Keratinocyte (primary cell): ENCODE measurements around the gene SASH1. TPM values are rescaled to one million over a fixed set of nuclear protein-coding genes. Genes with fewer than 3 reads are reported as not detected.

Source experiments
- DNase-seq: peaks from one replicate; pipeline ENCODE4 v3.0.0-alpha.2; 2011; ENCODE audit warnings: low read depth, missing footprints, low spot score
- FAIRE-seq: peaks from 2 replicates; lab custom pipeline; 2011; peaks lifted over from hg19 to GRCh38; lab: Jason Lieb, UNC
- H2AFZ ChIP-seq: 2 replicates; pipeline ENCODE4 v1.6.0; 2012; ENCODE audit warnings: low read length, control low read depth, inconsistent platforms; ENCODE audit not compliant: control insufficient read depth
- H3K27ac ChIP-seq: 2 replicates; pipeline ENCODE4 v1.5.1; 2011; ENCODE audit warnings: low read length; ENCODE audit not compliant: control insufficient read depth, insufficient read depth
- H3K27me3 ChIP-seq: 3 replicates; pipeline ENCODE4 v1.6.0; 2011; ENCODE audit warnings: low read length; ENCODE audit not compliant: control insufficient read depth, insufficient read depth; ENCODE audit errors: extremely low read depth
- H3K36me3 ChIP-seq, 2 experiments: 2 replicates in 1 of 2; 3 replicates in 1 of 2; pipeline ENCODE4 v1.5.1; 2011; ENCODE audit warnings: low read length in 2 of 2, mild to moderate bottlenecking in 1 of 2; ENCODE audit not compliant: control insufficient read depth in 2 of 2, insufficient read depth in 2 of 2; ENCODE audit errors: extremely low read depth in 1 of 2
- H3K4me1 ChIP-seq: 3 replicates; pipeline ENCODE4 v1.5.1; 2011; ENCODE audit warnings: low read length; ENCODE audit not compliant: control insufficient read depth, insufficient read depth; ENCODE audit errors: extremely low read depth
- H3K4me2 ChIP-seq: 3 replicates; pipeline ENCODE4 v1.6.0; 2011; ENCODE audit warnings: low read depth, low read length; ENCODE audit not compliant: control insufficient read depth, insufficient read depth; ENCODE audit errors: extremely low read depth
- H3K4me3 ChIP-seq, 3 experiments: fragments of 200-600 bp in 1 of 3; sonication (generic) in 1 of 3; 2 replicates in 2 of 3; 3 replicates in 1 of 3; pipeline ENCODE4 v1.5.1; 2011 to 2016; ENCODE audit warnings: low read length in 3 of 3, mild to moderate bottlenecking in 3 of 3, control low read depth in 2 of 3, inconsistent platforms in 1 of 3, low read depth in 1 of 3, mixed read lengths in 1 of 3, mixed run types in 1 of 3, moderate library complexity in 1 of 3; ENCODE audit not compliant: control insufficient read depth in 2 of 3, insufficient read depth in 2 of 3; ENCODE audit errors: extremely low read depth in 1 of 3
- H3K79me2 ChIP-seq: 2 replicates; pipeline ENCODE4 v1.6.0; 2012; ENCODE audit warnings: low read length; ENCODE audit not compliant: control insufficient read depth, insufficient read depth
- H3K9ac ChIP-seq: 3 replicates; pipeline ENCODE4 v1.6.0; 2011; ENCODE audit warnings: low read length; ENCODE audit not compliant: control insufficient read depth, insufficient read depth; ENCODE audit errors: extremely low read depth
- H3K9me1 ChIP-seq: 3 replicates; pipeline ENCODE4 v1.6.0; 2011; ENCODE audit warnings: low read length; ENCODE audit not compliant: control insufficient read depth, insufficient read depth; ENCODE audit errors: extremely low read depth
- H3K9me3 ChIP-seq: 2 replicates; pipeline ENCODE4 v1.5.1; 2012; ENCODE audit warnings: low read depth, low read length; ENCODE audit not compliant: control insufficient read depth
- H4K20me1 ChIP-seq: 3 replicates; pipeline ENCODE4 v1.6.0; 2011; ENCODE audit warnings: low read length; ENCODE audit not compliant: control insufficient read depth, insufficient read depth; ENCODE audit errors: extremely low read depth
- EZH2 ChIP-seq: IDR thresholded peaks from one replicate; pipeline ENCODE4 v1.6.1; 2012; ENCODE audit warnings: inconsistent platforms, mild to moderate bottlenecking, low read length, moderate library complexity
- dilution Hi-C: fragments of 300-500 bp; cut with MboI; formaldehyde crosslinking; loops from one replicate; pipeline ENCODE4 v1.7.0; 2020; ENCODE audit warnings: low sequenced_read_pairs; ENCODE audit not compliant: extremely low pct_ligation_motif_present
- polyA plus RNA-seq, 5 experiments: library from polyadenylated mRNA; depleted of rRNA in 3 of 5; stranded (reverse) in 3 of 5; stranded (forward) in 1 of 5; unstranded in 1 of 5; fragments of >200 nt; gene quantifications; 1 replicate in 1 of 5; 2 replicates in 3 of 5; 3 replicates in 1 of 5; pipeline versions ENCODE4 v1.2.1 to v1.2.3, GENCODE V29; 2011 to 2012; ENCODE audit warnings: missing spikeins in 2 of 5, low read depth in 1 of 5, low replicate concordance in 1 of 5
- TF ChIP-seq, protein P1 (sequence below), 3 experiments: IDR thresholded peaks in 1 of 3; conservative IDR thresholded peaks in 1 of 3; optimal IDR thresholded peaks in 1 of 3; 2 replicates in 2 of 3; 3 replicates in 1 of 3; pipeline versions ENCODE3 to v1.5.1; 2011; ENCODE audit warnings: low read length in 3 of 3, mild to moderate bottlenecking in 3 of 3, moderate library complexity in 2 of 3, control low read depth in 1 of 3, inconsistent platforms in 1 of 3; ENCODE audit not compliant: insufficient read depth in 2 of 3; ENCODE audit errors: extremely low read depth in 1 of 3

SASH1 gene
- polyA plus RNA-seq, 1 donor (not counting 4 experiments of a cell fraction or from before 2014, with no cell fraction given): 4.4 TPM

DNA sequence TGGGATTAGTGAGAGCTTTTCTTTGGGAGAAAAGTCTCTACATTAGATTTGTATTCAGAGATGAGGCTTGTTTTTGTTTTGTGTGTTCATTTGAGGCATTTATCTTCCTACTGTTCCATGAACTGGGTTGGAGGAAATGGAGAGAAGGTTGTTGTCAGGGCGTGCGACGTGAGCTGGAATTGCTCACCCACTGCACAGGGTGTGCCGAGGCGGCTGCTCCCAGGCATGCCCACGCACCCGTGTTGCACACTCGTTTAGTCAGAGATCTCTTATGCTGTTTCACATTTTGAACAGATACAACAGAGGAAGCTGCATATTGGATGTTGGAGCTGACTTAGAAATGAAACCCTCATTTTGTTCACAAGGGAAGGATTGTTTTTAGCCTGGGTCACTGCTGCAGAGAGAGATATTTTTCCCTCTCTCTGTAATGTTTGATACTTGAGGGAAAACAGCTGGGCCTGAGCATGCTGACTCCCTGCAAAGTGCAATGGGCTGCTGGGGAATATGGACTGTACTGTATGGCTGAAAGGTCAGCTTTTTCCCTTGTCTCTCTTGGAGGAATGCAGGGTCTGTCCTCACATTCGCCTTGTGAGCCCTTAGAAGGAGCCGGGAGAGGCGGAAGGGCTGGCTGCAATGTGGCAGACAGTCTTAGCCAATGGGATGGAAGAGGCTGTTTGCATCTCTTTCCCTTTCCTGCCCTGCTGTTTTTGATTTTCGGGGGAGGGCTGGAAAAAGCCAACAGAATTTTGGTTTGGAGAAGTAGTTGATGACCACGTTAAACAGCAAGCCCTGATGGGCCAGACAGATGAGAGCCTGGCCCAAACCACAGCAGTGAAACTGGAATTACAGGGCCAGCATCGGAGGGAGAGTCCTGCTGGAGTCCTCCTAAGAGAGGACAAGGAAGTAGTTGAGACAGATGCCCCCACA is 170.8 kb downstream of the SASH1 start:
- H2AFZ ChIP-seq: no peak overlapping the region
- H3K36me3 ChIP-seq: no peaks in the 10 kb centered on the region
- H3K9me1 ChIP-seq: no peaks in the 10 kb centered on the region
- peaks cover 25% of the 10 kb centered on the region for H3K4me1 ChIP-seq
- H3K27ac ChIP-seq: no peak overlapping the region
- dilution Hi-C loops: no loop called here
- H3K4me2 ChIP-seq: no peak overlapping the region
- FAIRE-seq: no peak
- H3K4me3 ChIP-seq: no peak overlapping the region
- no peak overlapping the region for H3K9ac ChIP-seq
- no peaks in the 10 kb centered on the region for H3K79me2 ChIP-seq
- no peaks in the 10 kb centered on the region for H3K27me3 ChIP-seq
- TF ChIP-seq, protein P1, sequence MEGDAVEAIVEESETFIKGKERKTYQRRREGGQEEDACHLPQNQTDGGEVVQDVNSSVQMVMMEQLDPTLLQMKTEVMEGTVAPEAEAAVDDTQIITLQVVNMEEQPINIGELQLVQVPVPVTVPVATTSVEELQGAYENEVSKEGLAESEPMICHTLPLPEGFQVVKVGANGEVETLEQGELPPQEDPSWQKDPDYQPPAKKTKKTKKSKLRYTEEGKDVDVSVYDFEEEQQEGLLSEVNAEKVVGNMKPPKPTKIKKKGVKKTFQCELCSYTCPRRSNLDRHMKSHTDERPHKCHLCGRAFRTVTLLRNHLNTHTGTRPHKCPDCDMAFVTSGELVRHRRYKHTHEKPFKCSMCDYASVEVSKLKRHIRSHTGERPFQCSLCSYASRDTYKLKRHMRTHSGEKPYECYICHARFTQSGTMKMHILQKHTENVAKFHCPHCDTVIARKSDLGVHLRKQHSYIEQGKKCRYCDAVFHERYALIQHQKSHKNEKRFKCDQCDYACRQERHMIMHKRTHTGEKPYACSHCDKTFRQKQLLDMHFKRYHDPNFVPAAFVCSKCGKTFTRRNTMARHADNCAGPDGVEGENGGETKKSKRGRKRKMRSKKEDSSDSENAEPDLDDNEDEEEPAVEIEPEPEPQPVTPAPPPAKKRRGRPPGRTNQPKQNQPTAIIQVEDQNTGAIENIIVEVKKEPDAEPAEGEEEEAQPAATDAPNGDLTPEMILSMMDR (optimal IDR thresholded peaks at IDR 0.05 in 1 of 3, IDR thresholded peaks at IDR 0.05 in 1 of 3, conservative IDR thresholded peaks at IDR 0.05 in 1 of 3; ENCODE audit: extremely low read depth in 1 of 3, insufficient read depth in 2 of 3, low read length in 3 of 3): no peak
- TF ChIP-seq EZH2: no peak
- no peak for DNase-seq
- H4K20me1 ChIP-seq: no peaks in the 10 kb centered on the region
- no peaks in the 10 kb centered on the region for H3K9me3 ChIP-seq

DNA sequence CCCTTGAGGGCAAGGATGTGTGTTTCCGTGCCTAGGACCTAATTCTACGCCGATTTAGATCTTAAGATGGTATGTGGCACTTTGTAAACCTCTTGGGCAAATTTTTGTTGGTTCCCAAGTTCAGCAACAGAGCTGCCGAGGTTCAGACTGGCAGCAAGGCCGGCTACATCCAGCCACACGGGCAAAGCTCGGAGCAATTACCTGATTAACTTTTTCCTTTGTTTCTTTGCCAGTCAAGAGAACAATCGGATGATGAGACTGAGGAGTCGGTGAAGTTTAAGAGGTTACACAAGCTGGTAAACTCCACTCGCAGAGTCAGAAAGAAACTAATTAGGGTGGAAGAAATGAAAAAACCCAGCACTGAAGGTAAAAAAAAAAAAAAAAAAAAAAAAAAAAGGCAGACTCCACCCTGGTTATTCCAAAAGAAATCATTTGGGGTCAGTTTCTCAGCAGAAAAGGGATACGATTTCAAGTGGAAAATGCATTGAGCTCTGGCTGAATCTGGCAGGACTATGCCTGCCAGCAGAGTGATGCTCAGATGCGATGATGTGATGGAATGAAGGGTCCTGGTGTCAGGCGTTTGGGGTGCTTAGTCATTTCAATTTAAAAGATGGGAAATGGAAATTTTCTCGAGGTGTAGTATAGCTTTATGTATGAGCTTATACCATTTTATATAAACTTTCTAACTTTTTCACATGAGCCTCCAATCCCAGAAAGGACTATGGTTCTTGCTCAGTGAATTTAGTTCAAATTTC is 171.6 kb downstream of the SASH1 start:
- FAIRE-seq: no peak
- H3K4me1 ChIP-seq: peaks cover 21% of the 10 kb centered on the region
- TF ChIP-seq, protein P1 (optimal IDR thresholded peaks at IDR 0.05 in 1 of 3, IDR thresholded peaks at IDR 0.05 in 1 of 3, conservative IDR thresholded peaks at IDR 0.05 in 1 of 3; ENCODE audit: extremely low read depth in 1 of 3, insufficient read depth in 2 of 3, low read length in 3 of 3): no peak
- TF ChIP-seq EZH2: no peak

More for the DNA sequence above, 171.6 kb downstream of the SASH1 start:
- Histone ChIP-seq H3K9me1 (no peaks in the 10 kb centered on the region), H3K4me2 (no peak overlapping the region), H4K20me1 (no peaks in the 10 kb centered on the region), H3K36me3 (no peaks in the 10 kb centered on the region), H3K79me2 (no peaks in the 10 kb centered on the region), H3K27me3 (no peaks in the 10 kb centered on the region), H3K4me3 (no peak overlapping the region), H3K27ac (no peak overlapping the region), H2AFZ (no peak overlapping the region), H3K9ac (no peak overlapping the region), H3K9me3 (no peaks in the 10 kb centered on the region)
- no peak for DNase-seq
- dilution Hi-C loops: no loop called here
